ENCODE results near the gene DEPDC7. TPM values are rescaled to one million over a fixed set of nuclear protein-coding genes. Genes with fewer than 3 reads are reported as not detected.

Gene DEPDC7
- total and polyA plus RNA-seq, 9 of the 15 experiments (the other 6 are each of a cell fraction or from before 2014, with no cell fraction given) = 5.4 to 19.9 (median 12.0) TPM

- H3K27me3 ChIP-seq (ENCODE audit: control insufficient read depth in 2 of 2, insufficient read depth in 2 of 2, low read length in 2 of 2) = no peaks in the 10 kb centered on the region
- CTCF ChIA-PET (ENCODE audit: low intra/inter-chr PET ratio) = no interaction called here
- in situ Hi-C loops (cut with MboI) = no loop called here
Observed at GRCh38 chr11:33072465-33072864, 56.8 kb downstream of the DEPDC7 start.

More at GRCh38 chr11:33072465-33072864, 56.8 kb downstream of the DEPDC7 start:
- Histone ChIP-seq H4K20me1 (replicated peaks; ENCODE audit: control insufficient read depth, insufficient read depth, low read length) (no peaks in the 10 kb centered on the region), H2AFZ (ENCODE audit: low read depth, low read length) (no peak overlapping the region), H3K4me3 (no peak overlapping the region), H3K36me3 (ENCODE audit: control insufficient read depth, insufficient read depth, low read length) (peaks cover 23% of the 10 kb centered on the region; the same call in 2 of the 3 replicates), H3K9me1 (ENCODE audit: control insufficient read depth, insufficient read depth, low read length) (no peaks in the 10 kb centered on the region), H3K79me2 (ENCODE audit: control insufficient read depth, insufficient read depth, low read length) (no peaks in the 10 kb centered on the region), H3K9ac (ENCODE audit: insufficient read depth in 1 of 2, low read depth in 2 of 2, low read length in 2 of 2) (no peak overlapping the region), H3K27ac (ENCODE audit: extremely low read depth, low read depth, low read length) (no peak overlapping the region; the same call in 2 of the 3 replicates), H3K9me3 (replicated peaks; ENCODE audit: control insufficient read depth, insufficient read depth, low read depth, low read length) (no peaks in the 10 kb centered on the region), H3K4me2 (ENCODE audit: insufficient read depth, low read length) (no peak overlapping the region), H3K4me1 (replicated peaks in 1 of 2; ENCODE audit: control insufficient read depth in 2 of 2, insufficient read depth in 2 of 2, low read length in 2 of 2) (no peaks in the 10 kb centered on the region)
- POLR2A ChIA-PET = interaction anchor here (2.2 kb wide), 1 partner anchor 11 kb away, joined by 6 read pairs; no protein-coding TSS in a partner anchor
- DNase-seq (ENCODE audit: extremely low read depth in 1 of 4, low spot score in 3 of 4) (no peak), FAIRE-seq (no peak), ATAC-seq (peak; percentile 73)
- no TSS peak for BruUV-seq (replicated peaks)
- no peak for TF ChIP-seq COPS2 (conservative IDR thresholded peaks at IDR 0.05)
- TF ChIP-seq RFX7 (CRISPR knock-in tag; IDR thresholded peaks at IDR 0.05) = no peak
- TF ChIP-seq BRF1 (IDR thresholded peaks at IDR 0.05; ENCODE audit: borderline replicate concordance, extremely low read depth, insufficient read length) = no peak
- peak; percentile 51; the same call in 1 of the 2 replicates for TF ChIP-seq ATF3 (IDR thresholded peaks at IDR 0.05)
- no peak for TF ChIP-seq ATF3 (CRISPR knock-in tag; conservative IDR thresholded peaks at IDR 0.05)
- TF ChIP-seq ZNF584 (CRISPR knock-in tag; IDR thresholded peaks at IDR 0.05; ENCODE audit: low read depth) = peak; percentile 59; the same call in 1 of the 2 replicates
- peak; percentile 77; the same call in 1 of the 2 replicates for TF ChIP-seq CEBPG (CRISPR knock-in tag; IDR thresholded peaks at IDR 0.05)
- 0 out of 4 replicates have a peak, but pooled peaks of 1 of the 2 experiments have one; percentile 20 for TF ChIP-seq CEBPG (tag; conservative IDR thresholded peaks at IDR 0.05 in 1 of 2, IDR thresholded peaks at IDR 0.05 in 1 of 2)
- no peak for TF ChIP-seq IRF2 (CRISPR knock-in tag; IDR thresholded peaks at IDR 0.05)
- intact Hi-C loops (cut with micrococcal nuclease) = no loop called here
- WGBS (ENCODE audit: insufficient coverage, low coverage, missing lambda C conversion rate) = 21% methylated on average over 8 of the region's 8 CpGs

Small RNA genes within 50 kb of the gene (small RNA-seq; reads per million reads assigned to genes)
- gene RF00019 = not detected

Other genes starting within 250 kb of the DEPDC7 start
- not detected in 2 replicates for gene CCDC73, start 221.2 kb upstream of the DEPDC7 start, total RNA-seq (2014; rRNA removed)
- not detected in 2 replicates for gene CCDC73, start 221.2 kb upstream of the DEPDC7 start, total RNA-seq (2014; rRNA removed; fragmentation: Illumina TruSeq; extraction: Trizol)
- not detected in 2 replicates for gene CCDC73, start 221.2 kb upstream of the DEPDC7 start, total RNA-seq (2015; rRNA removed; fragmentation: Illumina TruSeq; extraction: Trizol)
- not detected in 2 replicates for gene CCDC73, start 221.2 kb upstream of the DEPDC7 start, total RNA-seq (2021)
- gene CCDC73, start 221.2 kb upstream of the DEPDC7 start, polyA plus RNA-seq (2011; rRNA removed) = not detected in 2 replicates
- gene CCDC73, start 221.2 kb upstream of the DEPDC7 start, polyA plus RNA-seq (2014; fragmentation: Illumina TruSeq; extraction: Trizol) = not detected in 2 replicates
- under 1 TPM; 0.20 to 0.21 TPM for gene CCDC73, start 221.2 kb upstream of the DEPDC7 start, polyA plus RNA-seq (2014; fragmentation: Nextera tagmentation; extraction: Ambion mirVana)
- not detected in 2 replicates for gene CCDC73, start 221.2 kb upstream of the DEPDC7 start, polyA plus RNA-seq (2014; rRNA removed)
- gene PRRG4, start 186.0 kb upstream of the DEPDC7 start, total RNA-seq (2014; rRNA removed) = not detected in 2 replicates
- gene PRRG4, start 186.0 kb upstream of the DEPDC7 start, total RNA-seq (2014; rRNA removed; fragmentation: Illumina TruSeq; extraction: Trizol) = not detected in 2 replicates
- not detected in 2 replicates for gene PRRG4, start 186.0 kb upstream of the DEPDC7 start, total RNA-seq (2015; rRNA removed; fragmentation: Illumina TruSeq; extraction: Trizol)
- gene PRRG4, start 186.0 kb upstream of the DEPDC7 start, total RNA-seq (2021) = not detected in 2 replicates
- gene PRRG4, start 186.0 kb upstream of the DEPDC7 start, polyA plus RNA-seq (2011; rRNA removed) = not detected in 2 replicates
- gene PRRG4, start 186.0 kb upstream of the DEPDC7 start, polyA plus RNA-seq (2014; fragmentation: Illumina TruSeq; extraction: Trizol) = not detected in 2 replicates
- not detected for gene PRRG4, start 186.0 kb upstream of the DEPDC7 start, polyA plus RNA-seq (2014; fragmentation: Nextera tagmentation; extraction: Ambion mirVana)
- not detected in 2 replicates for gene PRRG4, start 186.0 kb upstream of the DEPDC7 start, polyA plus RNA-seq (2014; rRNA removed)
- 15.9 and 20.5 TPM in 2 replicates for gene QSER1, start 123.1 kb upstream of the DEPDC7 start, total RNA-seq (2014; rRNA removed)
- 22.3 and 24.1 TPM in 2 replicates for gene QSER1, start 123.1 kb upstream of the DEPDC7 start, total RNA-seq (2014; rRNA removed; fragmentation: Illumina TruSeq; extraction: Trizol)
- 25.1 and 27.3 TPM in 2 replicates for gene QSER1, start 123.1 kb upstream of the DEPDC7 start, total RNA-seq (2015; rRNA removed; fragmentation: Illumina TruSeq; extraction: Trizol)
- gene QSER1, start 123.1 kb upstream of the DEPDC7 start, total RNA-seq (2021) = 32.2 and 33.6 TPM in 2 replicates
- gene QSER1, start 123.1 kb upstream of the DEPDC7 start, polyA plus RNA-seq (2011; rRNA removed) = 17.2 and 24.9 TPM in 2 replicates
- 24.6 and 30.0 TPM in 2 replicates for gene QSER1, start 123.1 kb upstream of the DEPDC7 start, polyA plus RNA-seq (2014; fragmentation: Illumina TruSeq; extraction: Trizol)
- 1 to 10 TPM; 5.8 to 7.2 TPM for gene QSER1, start 123.1 kb upstream of the DEPDC7 start, polyA plus RNA-seq (2014; fragmentation: Nextera tagmentation; extraction: Ambion mirVana)
- 13.2 and 15.1 TPM in 2 replicates for gene QSER1, start 123.1 kb upstream of the DEPDC7 start, polyA plus RNA-seq (2014; rRNA removed)
- gene TCP11L1, start 23.7 kb downstream of the DEPDC7 start, total RNA-seq (2014; rRNA removed) = 5.8 and 15.3 TPM in 2 replicates
- gene TCP11L1, start 23.7 kb downstream of the DEPDC7 start, total RNA-seq (2014; rRNA removed; fragmentation: Illumina TruSeq; extraction: Trizol) = 6.2 and 6.4 TPM in 2 replicates
- gene TCP11L1, start 23.7 kb downstream of the DEPDC7 start, total RNA-seq (2015; rRNA removed; fragmentation: Illumina TruSeq; extraction: Trizol) = 4.5 and 4.7 TPM in 2 replicates
- gene TCP11L1, start 23.7 kb downstream of the DEPDC7 start, total RNA-seq (2021) = 8.1 and 8.9 TPM in 2 replicates
- gene TCP11L1, start 23.7 kb downstream of the DEPDC7 start, polyA plus RNA-seq (2011; rRNA removed) = 5.8 and 6.1 TPM in 2 replicates
- gene TCP11L1, start 23.7 kb downstream of the DEPDC7 start, polyA plus RNA-seq (2014; fragmentation: Illumina TruSeq; extraction: Trizol) = 4.5 and 5.4 TPM in 2 replicates
- gene TCP11L1, start 23.7 kb downstream of the DEPDC7 start, polyA plus RNA-seq (2014; fragmentation: Nextera tagmentation; extraction: Ambion mirVana) = 1 to 10 TPM; 1.6 TPM
- gene TCP11L1, start 23.7 kb downstream of the DEPDC7 start, polyA plus RNA-seq (2014; rRNA removed) = 4.1 and 4.3 TPM in 2 replicates
- gene CSTF3, start 145.6 kb downstream of the DEPDC7 start, total RNA-seq (2014; rRNA removed) = 33.6 and 37.0 TPM in 2 replicates
- 53.7 and 66.3 TPM in 2 replicates for gene CSTF3, start 145.6 kb downstream of the DEPDC7 start, total RNA-seq (2014; rRNA removed; fragmentation: Illumina TruSeq; extraction: Trizol)
- gene CSTF3, start 145.6 kb downstream of the DEPDC7 start, total RNA-seq (2015; rRNA removed; fragmentation: Illumina TruSeq; extraction: Trizol) = 46.1 and 47.7 TPM in 2 replicates
- gene CSTF3, start 145.6 kb downstream of the DEPDC7 start, total RNA-seq (2021) = 47.8 and 60.7 TPM in 2 replicates
- gene CSTF3, start 145.6 kb downstream of the DEPDC7 start, polyA plus RNA-seq (2011; rRNA removed) = 61.7 and 63.8 TPM in 2 replicates
- 55.6 and 61.0 TPM in 2 replicates for gene CSTF3, start 145.6 kb downstream of the DEPDC7 start, polyA plus RNA-seq (2014; fragmentation: Illumina TruSeq; extraction: Trizol)
- gene CSTF3, start 145.6 kb downstream of the DEPDC7 start, polyA plus RNA-seq (2014; fragmentation: Nextera tagmentation; extraction: Ambion mirVana) = 10 to 100 TPM; 71.1 to 83.3 TPM
- 101 and 111 TPM in 2 replicates for gene CSTF3, start 145.6 kb downstream of the DEPDC7 start, polyA plus RNA-seq (2014; rRNA removed)
- gene HIPK3, start 241.5 kb downstream of the DEPDC7 start, total RNA-seq (2014; rRNA removed) = 7.5 and 10.1 TPM in 2 replicates
- 12.3 and 14.0 TPM in 2 replicates for gene HIPK3, start 241.5 kb downstream of the DEPDC7 start, total RNA-seq (2014; rRNA removed; fragmentation: Illumina TruSeq; extraction: Trizol)
- gene HIPK3, start 241.5 kb downstream of the DEPDC7 start, total RNA-seq (2015; rRNA removed; fragmentation: Illumina TruSeq; extraction: Trizol) = 13.4 and 14.1 TPM in 2 replicates
- gene HIPK3, start 241.5 kb downstream of the DEPDC7 start, total RNA-seq (2021) = 16.7 and 19.6 TPM in 2 replicates
- gene HIPK3, start 241.5 kb downstream of the DEPDC7 start, polyA plus RNA-seq (2011; rRNA removed) = 8.1 and 9.2 TPM in 2 replicates
- gene HIPK3, start 241.5 kb downstream of the DEPDC7 start, polyA plus RNA-seq (2014; fragmentation: Illumina TruSeq; extraction: Trizol) = 6.4 and 7.1 TPM in 2 replicates
- 1 to 10 TPM; 2.3 to 4.4 TPM for gene HIPK3, start 241.5 kb downstream of the DEPDC7 start, polyA plus RNA-seq (2014; fragmentation: Nextera tagmentation; extraction: Ambion mirVana)
- 4.7 and 5.3 TPM in 2 replicates for gene HIPK3, start 241.5 kb downstream of the DEPDC7 start, polyA plus RNA-seq (2014; rRNA removed)